Neural cell (in vitro differentiated cells): ENCODE measurements around the gene WDR26.

Experiments
- CTCF ChIP-seq: fragments of 450-650 bp; IDR thresholded peaks from 2 replicates; pipeline ENCODE4 v1.5.1; 2014; ENCODE audit warnings: antibody characterized with exemption, mild to moderate bottlenecking, moderate library complexity; ENCODE audit not compliant: poor library complexity, severe bottlenecking
- EP300 ChIP-seq: fragments of 450-650 bp; conservative IDR thresholded peaks from 2 replicates; pipeline ENCODE4 v1.6.1; 2014; ENCODE audit warnings: antibody characterized with exemption, mild to moderate bottlenecking, moderate library complexity; ENCODE audit not compliant: poor library complexity, severe bottlenecking
- POLR2AphosphoS5 ChIP-seq: IDR thresholded peaks from 2 replicates; pipeline ENCODE4 v1.6.1; 2012
- RAD21 ChIP-seq: fragments of 450-650 bp; conservative IDR thresholded peaks from 2 replicates; pipeline ENCODE4 v1.6.1; 2014; ENCODE audit warnings: antibody characterized with exemption, mild to moderate bottlenecking, moderate library complexity
- REST ChIP-seq: IDR thresholded peaks from 2 replicates; pipeline ENCODE4 v1.6.1; 2012; ENCODE audit warnings: borderline replicate concordance
- TAF1 ChIP-seq: IDR thresholded peaks from 2 replicates; pipeline ENCODE4 v1.6.1; 2012; ENCODE audit warnings: low read depth

GRCh38 chr1:224378855-224379631 is 55.6 kb downstream of the WDR26 start:
- TF ChIP-seq CTCF: no peak
- no peak for TF ChIP-seq EP300
- no peak for TF ChIP-seq POLR2AphosphoS5
- TF ChIP-seq TAF1: no peak
- TF ChIP-seq REST: no peak
- TF ChIP-seq RAD21: no peak
